K562 (cell line): ENCODE results near the gene HORMAD1. TPM values are rescaled to one million over a fixed set of nuclear protein-coding genes. Genes with fewer than 3 reads are reported as not detected.
A peak's percentile ranks its signal among the peaks of the same experiment; 100 is the strongest.

ENCODE experiments used
- HOMEZ ChIP-seq: fragments of 250-450 bp; sonication (Bioruptor Pico); IDR thresholded peaks from 2 replicates; pipeline ENCODE4 v1.4.0; 2020; ENCODE audit warnings: mild to moderate bottlenecking, moderate library complexity
- LEF1 ChIP-seq: fragments of 450-650 bp; IDR thresholded peaks from 2 replicates; pipeline ENCODE4 v1.6.1; 2016; ENCODE audit warnings: mild to moderate bottlenecking
- ZNF23 ChIP-seq: fragments of 250-450 bp; sonication (Bioruptor Pico); IDR thresholded peaks from 2 replicates; pipeline ENCODE4 v1.4.0; 2020; ENCODE audit warnings: mild to moderate bottlenecking
- polyA plus RNA-seq, 8 experiments: library from polyadenylated mRNA; depleted of rRNA in 4 of 8; stranded (reverse) in 5 of 8; unstranded in 3 of 8; fragments of >200 nt; fragmentation: Nextera tagmentation in 2 of 8; fragmentation: Illumina TruSeq in 1 of 8; extraction: Ambion mirVana in 2 of 8; extraction: Trizol in 1 of 8; gene quantifications; 2 replicates each; pipeline versions ENCODE4 v1.2.1 to v1.2.3, GENCODE V29; 2011 to 2014; ENCODE audit warnings: inconsistent platforms in 1 of 8, missing spikeins in 1 of 8
- total RNA-seq, 7 experiments: library from RNA; depleted of rRNA in 6 of 7; stranded (reverse); fragments of >200 nt in 6 of 7; fragmentation: Illumina TruSeq in 2 of 7; extraction: Trizol in 2 of 7; gene quantifications; 2 replicates each; pipeline versions ENCODE4 v1.2.1 to v1.2.3, GENCODE V29; 2011 to 2021; ENCODE audit warnings: low replicate concordance in 1 of 7
- TF ChIP-seq, protein P1 (sequence below): fragments of 450-650 bp; IDR thresholded peaks from 2 replicates; pipeline ENCODE4 v1.6.1; 2017; ENCODE audit warnings: antibody characterized with exemption, mild to moderate bottlenecking
- TF ChIP-seq, protein P2 (sequence below), 2 experiments: IDR thresholded peaks; 2 replicates each; pipeline ENCODE4 v1.6.1; 2011; ENCODE audit warnings: borderline replicate concordance in 1 of 2, control low read depth in 1 of 2, low read depth in 1 of 2, low read length in 1 of 2, mild to moderate bottlenecking in 1 of 2, mixed read lengths in 1 of 2, moderate library complexity in 1 of 2; ENCODE audit not compliant: insufficient read depth in 1 of 2, insufficient read length in 1 of 2, poor library complexity in 1 of 2, severe bottlenecking in 1 of 2; ENCODE audit errors: extremely low read depth in 1 of 2

HORMAD1 gene
- total and polyA plus RNA-seq, 9 of the 15 experiments (the other 6 are each of a cell fraction or from before 2014, with no cell fraction given) = not detected

GRCh38 chr1:150748878-150749719 lies 28.4 kb upstream of the HORMAD1 start (continued):
- TF ChIP-seq HOMEZ (CRISPR knock-in tag) = no peak
- no peak for TF ChIP-seq LEF1
- TF ChIP-seq, protein P1, sequence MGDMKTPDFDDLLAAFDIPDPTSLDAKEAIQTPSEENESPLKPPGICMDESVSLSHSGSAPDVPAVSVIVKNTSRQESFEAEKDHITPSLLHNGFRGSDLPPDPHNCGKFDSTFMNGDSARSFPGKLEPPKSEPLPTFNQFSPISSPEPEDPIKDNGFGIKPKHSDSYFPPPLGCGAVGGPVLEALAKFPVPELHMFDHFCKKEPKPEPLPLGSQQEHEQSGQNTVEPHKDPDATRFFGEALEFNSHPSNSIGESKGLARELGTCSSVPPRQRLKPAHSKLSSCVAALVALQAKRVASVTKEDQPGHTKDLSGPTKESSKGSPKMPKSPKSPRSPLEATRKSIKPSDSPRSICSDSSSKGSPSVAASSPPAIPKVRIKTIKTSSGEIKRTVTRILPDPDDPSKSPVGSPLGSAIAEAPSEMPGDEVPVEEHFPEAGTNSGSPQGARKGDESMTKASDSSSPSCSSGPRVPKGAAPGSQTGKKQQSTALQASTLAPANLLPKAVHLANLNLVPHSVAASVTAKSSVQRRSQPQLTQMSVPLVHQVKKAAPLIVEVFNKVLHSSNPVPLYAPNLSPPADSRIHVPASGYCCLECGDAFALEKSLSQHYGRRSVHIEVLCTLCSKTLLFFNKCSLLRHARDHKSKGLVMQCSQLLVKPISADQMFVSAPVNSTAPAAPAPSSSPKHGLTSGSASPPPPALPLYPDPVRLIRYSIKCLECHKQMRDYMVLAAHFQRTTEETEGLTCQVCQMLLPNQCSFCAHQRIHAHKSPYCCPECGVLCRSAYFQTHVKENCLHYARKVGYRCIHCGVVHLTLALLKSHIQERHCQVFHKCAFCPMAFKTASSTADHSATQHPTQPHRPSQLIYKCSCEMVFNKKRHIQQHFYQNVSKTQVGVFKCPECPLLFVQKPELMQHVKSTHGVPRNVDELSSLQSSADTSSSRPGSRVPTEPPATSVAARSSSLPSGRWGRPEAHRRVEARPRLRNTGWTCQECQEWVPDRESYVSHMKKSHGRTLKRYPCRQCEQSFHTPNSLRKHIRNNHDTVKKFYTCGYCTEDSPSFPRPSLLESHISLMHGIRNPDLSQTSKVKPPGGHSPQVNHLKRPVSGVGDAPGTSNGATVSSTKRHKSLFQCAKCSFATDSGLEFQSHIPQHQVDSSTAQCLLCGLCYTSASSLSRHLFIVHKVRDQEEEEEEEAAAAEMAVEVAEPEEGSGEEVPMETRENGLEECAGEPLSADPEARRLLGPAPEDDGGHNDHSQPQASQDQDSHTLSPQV = peak; percentile 23; the same call in 1 of the 2 replicates
- TF ChIP-seq, protein P2, sequence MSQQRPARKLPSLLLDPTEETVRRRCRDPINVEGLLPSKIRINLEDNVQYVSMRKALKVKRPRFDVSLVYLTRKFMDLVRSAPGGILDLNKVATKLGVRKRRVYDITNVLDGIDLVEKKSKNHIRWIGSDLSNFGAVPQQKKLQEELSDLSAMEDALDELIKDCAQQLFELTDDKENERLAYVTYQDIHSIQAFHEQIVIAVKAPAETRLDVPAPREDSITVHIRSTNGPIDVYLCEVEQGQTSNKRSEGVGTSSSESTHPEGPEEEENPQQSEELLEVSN (IDR thresholded peaks at IDR 0.05; ENCODE audit: borderline replicate concordance in 1 of 2, extremely low read depth in 1 of 2, insufficient read depth in 1 of 2, insufficient read length in 1 of 2, low read depth in 1 of 2, low read length in 1 of 2, poor library complexity in 1 of 2, severe bottlenecking in 1 of 2) = peak in 1 of 2 experiments; percentile 44
- no peak for TF ChIP-seq ZNF23
